Upper lobe of left lung (tissue), 4 donors: ENCODE results near the gene XYLT1.

ENCODE experiments used
- EP300 ChIP-seq, 4 donors: sonication (generic); formaldehyde crosslinking; IDR thresholded peaks; one replicate each; pipeline ENCODE4 v1.5.1; 2017; ENCODE audit warnings: antibody characterized with exemption in 4 of 4, control low read depth in 2 of 4
- POLR2A ChIP-seq, 4 donors: fragments of 450-650 bp; IDR thresholded peaks; one replicate each; pipeline ENCODE4 v1.5.1; 2016 to 2017; ENCODE audit warnings: antibody characterized with exemption in 4 of 4, mild to moderate bottlenecking in 2 of 4
- POLR2AphosphoS5 ChIP-seq, 2 donors: sonication (generic); formaldehyde crosslinking; IDR thresholded peaks; one replicate each; pipeline ENCODE4 v1.5.1; 2017; ENCODE audit warnings: antibody characterized with exemption in 2 of 2
- TF ChIP-seq, protein P1 (sequence below), 6 experiments: fragments of 450-650 bp in 4 of 6; fragments of 200-600 bp in 2 of 6; sonication (generic) in 2 of 6; IDR thresholded peaks; one replicate each; pipeline ENCODE4 v1.5.1; 2016 to 2019; ENCODE audit warnings: antibody characterized with exemption in 6 of 6

DNA sequence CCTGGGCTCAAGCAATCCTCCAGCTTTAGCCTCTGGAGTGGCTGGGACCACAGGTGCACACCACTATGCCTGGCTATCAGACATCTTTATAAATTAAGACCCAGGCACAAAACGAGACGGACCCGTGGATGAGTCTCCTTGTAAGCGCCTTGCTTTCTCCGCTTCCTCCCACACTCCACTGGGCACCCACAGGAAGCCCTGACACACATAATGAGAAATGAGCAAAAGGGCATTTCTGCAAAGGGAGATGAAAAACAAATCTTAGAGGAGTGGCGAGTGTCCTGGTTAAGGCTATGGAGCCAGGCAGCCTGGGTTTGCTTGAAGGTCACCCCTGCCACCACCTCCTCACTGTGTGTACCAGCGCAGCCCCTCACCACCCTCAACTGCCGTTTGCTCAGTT is 56.3 kb downstream of the XYLT1 start:
- TF ChIP-seq, protein P1, sequence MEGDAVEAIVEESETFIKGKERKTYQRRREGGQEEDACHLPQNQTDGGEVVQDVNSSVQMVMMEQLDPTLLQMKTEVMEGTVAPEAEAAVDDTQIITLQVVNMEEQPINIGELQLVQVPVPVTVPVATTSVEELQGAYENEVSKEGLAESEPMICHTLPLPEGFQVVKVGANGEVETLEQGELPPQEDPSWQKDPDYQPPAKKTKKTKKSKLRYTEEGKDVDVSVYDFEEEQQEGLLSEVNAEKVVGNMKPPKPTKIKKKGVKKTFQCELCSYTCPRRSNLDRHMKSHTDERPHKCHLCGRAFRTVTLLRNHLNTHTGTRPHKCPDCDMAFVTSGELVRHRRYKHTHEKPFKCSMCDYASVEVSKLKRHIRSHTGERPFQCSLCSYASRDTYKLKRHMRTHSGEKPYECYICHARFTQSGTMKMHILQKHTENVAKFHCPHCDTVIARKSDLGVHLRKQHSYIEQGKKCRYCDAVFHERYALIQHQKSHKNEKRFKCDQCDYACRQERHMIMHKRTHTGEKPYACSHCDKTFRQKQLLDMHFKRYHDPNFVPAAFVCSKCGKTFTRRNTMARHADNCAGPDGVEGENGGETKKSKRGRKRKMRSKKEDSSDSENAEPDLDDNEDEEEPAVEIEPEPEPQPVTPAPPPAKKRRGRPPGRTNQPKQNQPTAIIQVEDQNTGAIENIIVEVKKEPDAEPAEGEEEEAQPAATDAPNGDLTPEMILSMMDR (IDR thresholded peaks at IDR 0.05) = no peak
- TF ChIP-seq POLR2AphosphoS5 (IDR thresholded peaks at IDR 0.05) (no peak), POLR2A (IDR thresholded peaks at IDR 0.05) (no peak), EP300 (IDR thresholded peaks at IDR 0.05) (no peak)
